Lower leg skin (tissue), 4 donors: ENCODE measurements around the gene SLC29A3. TPM values are rescaled to one million over a fixed set of nuclear protein-coding genes. Genes with fewer than 3 reads are reported as not detected.

Experiments
- DNase-seq, 2 donors: peaks; one replicate each; pipeline ENCODE4 v3.0.0-alpha.2; 2019; ENCODE audit warnings: low spot score in 2 of 2
- H3K4me3 ChIP-seq: fragments of 200-600 bp; sonication (generic); 2 replicates; pipeline ENCODE4 v1.5.1; 2017; ENCODE audit warnings: mild to moderate bottlenecking, low read depth; ENCODE audit not compliant: poor library complexity, severe bottlenecking
- CTCF ChIP-seq, 3 donors: fragments of 450-650 bp; IDR thresholded peaks; one replicate each; pipeline ENCODE4 v1.5.1; 2016; ENCODE audit warnings: antibody characterized with exemption in 3 of 3, mild to moderate bottlenecking in 3 of 3, moderate library complexity in 2 of 3
- POLR2A ChIP-seq, 2 donors: fragments of 450-650 bp; IDR thresholded peaks; one replicate each; pipeline ENCODE4 v1.6.1; 2016 to 2017; ENCODE audit warnings: antibody characterized with exemption in 2 of 2, mild to moderate bottlenecking in 1 of 2, moderate library complexity in 1 of 2
- WGBS, 2 donors: methylation state at CpG; one replicate each; pipeline ENCODE4 v1.1.5; 2018; 5-methylcytosine and 5-hydroxymethylcytosine counted together
- intact Hi-C: fragments of 100-400 bp; cut with DNase I; formaldehyde crosslinking; loops from one replicate; pipeline ENCODE4 v1.15.0; 2023; ENCODE audit warnings: low total_unique reads
- total RNA-seq, 4 donors: library from RNA; depleted of rRNA; stranded (reverse); fragments of >200 nt; gene quantifications; one replicate each; pipeline ENCODE4 v1.1.0, GENCODE V29; 2016

The SLC29A3 gene
- total RNA-seq, 4 donors from 2014 or later: 1.1 to 5.7 (median 2.6) TPM

- intact Hi-C loops: no loop called here
- TF ChIP-seq POLR2A (IDR thresholded peaks at IDR 0.05) (no peak), CTCF (IDR thresholded peaks at IDR 0.05) (no peak)
- DNase-seq: no peak
- no peak overlapping the region for H3K4me3 ChIP-seq
- WGBS, 2 donors: 47 to 57% methylated on average over 9 to 14 of the region's 16 CpGs
These were observed 18.3 kb upstream of the SLC29A3 start for GRCh38 chr10:71300555-71301370.

GRCh38 chr10:71301371-71301916 is 17.6 kb upstream of the SLC29A3 start:
- H3K4me3 ChIP-seq: no peak overlapping the region
- intact Hi-C loops: no loop called here
- no peak for DNase-seq
- WGBS, 2 donors: 83 to 87% methylated on average over 11 to 12 of the region's 12 CpGs
- TF ChIP-seq POLR2A (IDR thresholded peaks at IDR 0.05) (no peak), CTCF (IDR thresholded peaks at IDR 0.05) (no peak)

GRCh38 chr10:71302451-71302850 is 16.6 kb upstream of the SLC29A3 start:
- TF ChIP-seq POLR2A (IDR thresholded peaks at IDR 0.05) (no peak), CTCF (IDR thresholded peaks at IDR 0.05) (no peak)
- no peak for DNase-seq
- 70 to 77% methylated on average over 4 of the region's 4 CpGs for WGBS, 2 donors
- no peak overlapping the region for H3K4me3 ChIP-seq
- intact Hi-C loops: no loop called here

- 40 to 43% methylated on average over 8 of the region's 8 CpGs for whole genome bisulfite sequencing, 2 donors
- H3K4me3 ChIP-seq: no peak overlapping the region
- intact Hi-C loops: no loop called here
- DNase-seq: no peak
- TF ChIP-seq CTCF (IDR thresholded peaks at IDR 0.05) (no peak), POLR2A (IDR thresholded peaks at IDR 0.05) (no peak)
These were observed 16.0 kb upstream of the SLC29A3 start for GRCh38 chr10:71302874-71303568.

GRCh38 chr10:71303569-71303907 is 15.5 kb upstream of the SLC29A3 start:
- 0 to 100% methylated on average over 1 of the region's 1 CpG for WGBS, 2 donors
- no peak overlapping the region for H3K4me3 ChIP-seq
- TF ChIP-seq POLR2A (IDR thresholded peaks at IDR 0.05) (no peak), CTCF (IDR thresholded peaks at IDR 0.05) (no peak)
- intact Hi-C loops: no loop called here
- no peak for DNase-seq
